ENCODE measurements around the gene FAM228A. TPM values are rescaled to one million over a fixed set of nuclear protein-coding genes. Genes with fewer than 3 reads are reported as not detected.

FAM228A gene
- total and polyA plus RNA-seq, 11 donors: 0.19 to 1.9 (median 0.79) TPM; not detected in 3

- Histone ChIP-seq H3K36me3 (peaks cover 0 to 96% (median 85%) of the 10 kb centered on the region in 9 donors), H3K4me3 (no peak overlapping the region), H3K4me1 (no peaks in the 10 kb centered on the region), H3K9me3 (no peaks in the 10 kb centered on the region), H3K27me3 (no peaks in the 10 kb centered on the region), H3K27ac (no peak overlapping the region)
- WGBS, 4 donors: 89 to 95% (median 91%) methylated on average over 6 of the region's 6 CpGs
- ATAC-seq: no peak
- TF ChIP-seq POLR2A (IDR thresholded peaks at IDR 0.05): no peak
- TF ChIP-seq, protein P1, sequence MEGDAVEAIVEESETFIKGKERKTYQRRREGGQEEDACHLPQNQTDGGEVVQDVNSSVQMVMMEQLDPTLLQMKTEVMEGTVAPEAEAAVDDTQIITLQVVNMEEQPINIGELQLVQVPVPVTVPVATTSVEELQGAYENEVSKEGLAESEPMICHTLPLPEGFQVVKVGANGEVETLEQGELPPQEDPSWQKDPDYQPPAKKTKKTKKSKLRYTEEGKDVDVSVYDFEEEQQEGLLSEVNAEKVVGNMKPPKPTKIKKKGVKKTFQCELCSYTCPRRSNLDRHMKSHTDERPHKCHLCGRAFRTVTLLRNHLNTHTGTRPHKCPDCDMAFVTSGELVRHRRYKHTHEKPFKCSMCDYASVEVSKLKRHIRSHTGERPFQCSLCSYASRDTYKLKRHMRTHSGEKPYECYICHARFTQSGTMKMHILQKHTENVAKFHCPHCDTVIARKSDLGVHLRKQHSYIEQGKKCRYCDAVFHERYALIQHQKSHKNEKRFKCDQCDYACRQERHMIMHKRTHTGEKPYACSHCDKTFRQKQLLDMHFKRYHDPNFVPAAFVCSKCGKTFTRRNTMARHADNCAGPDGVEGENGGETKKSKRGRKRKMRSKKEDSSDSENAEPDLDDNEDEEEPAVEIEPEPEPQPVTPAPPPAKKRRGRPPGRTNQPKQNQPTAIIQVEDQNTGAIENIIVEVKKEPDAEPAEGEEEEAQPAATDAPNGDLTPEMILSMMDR (IDR thresholded peaks at IDR 0.05): no peak
- intact Hi-C loops (cut with DNase I): no loop called here
- DNase-seq: no peak
Observed at GRCh38 chr2:24206242-24206641, 31.4 kb downstream of the FAM228A start.

- ATAC-seq (no peak), DNase-seq (no peak)
- TF ChIP-seq POLR2A (IDR thresholded peaks at IDR 0.05): no peak
- TF ChIP-seq, protein P1 (IDR thresholded peaks at IDR 0.05): no peak
- no peak overlapping the region for H3K4me3 ChIP-seq
- H3K36me3 ChIP-seq: peaks cover 0 to 97% (median 90%) of the 10 kb centered on the region in 9 donors
- H3K27me3 ChIP-seq: no peaks in the 10 kb centered on the region
- no peaks in the 10 kb centered on the region for H3K9me3 ChIP-seq
- WGBS, 4 donors: 83 to 95% (median 88%) methylated on average over 8 of the region's 8 CpGs
- no peak overlapping the region for H3K27ac ChIP-seq
- intact Hi-C loops (cut with DNase I): no loop called here
- no peaks in the 10 kb centered on the region for H3K4me1 ChIP-seq
Observed at GRCh38 chr2:24206714-24207113, 31.9 kb downstream of the FAM228A start.

DNA sequence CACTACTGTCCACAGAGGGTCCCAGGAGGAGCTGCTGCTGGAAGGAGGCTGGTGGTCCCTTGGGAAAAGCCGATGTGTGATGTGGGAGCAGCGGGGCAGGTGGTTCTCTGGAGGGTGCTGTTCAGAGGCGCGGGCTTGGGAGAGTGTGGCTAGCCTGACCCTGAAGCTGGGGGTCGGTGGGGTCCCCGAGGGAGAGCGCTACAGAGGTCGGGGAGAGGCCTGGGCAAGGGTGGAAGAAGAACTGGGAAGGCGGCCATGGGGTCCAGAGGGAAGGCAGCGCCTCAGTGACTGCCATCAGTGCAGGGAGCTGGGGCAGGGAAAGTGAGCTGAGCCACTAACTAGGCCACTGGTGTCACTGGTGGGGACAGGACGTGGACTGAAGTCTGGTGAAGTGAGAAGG lies 32.5 kb downstream of the FAM228A start:
- Histone ChIP-seq H3K27ac (no peak overlapping the region), H3K36me3 (peaks cover 0 to 99% (median 94%) of the 10 kb centered on the region in 9 donors)
- 85 to 94% (median 89%) methylated on average over 11 of the region's 11 CpGs for WGBS, 4 donors

DNA sequence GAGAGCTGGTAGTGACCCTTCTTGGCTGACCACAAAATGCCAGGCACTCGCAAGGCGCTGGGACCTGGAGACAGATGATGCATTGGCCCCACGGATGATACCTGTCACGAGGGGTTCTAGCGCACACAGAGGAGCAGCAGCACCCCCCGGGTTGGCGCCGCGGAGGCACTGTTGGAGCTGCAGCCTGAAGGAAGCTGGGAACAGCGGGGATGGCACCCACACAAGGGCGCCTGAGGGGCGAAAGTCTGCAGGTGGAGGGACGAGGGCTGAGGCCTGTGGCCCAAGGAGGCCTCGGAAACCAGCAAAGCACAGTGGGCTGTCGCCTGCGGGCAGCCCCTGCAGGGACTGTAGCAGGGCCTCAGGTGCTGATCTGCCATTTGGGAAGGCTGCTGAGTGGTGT lies 33.6 kb downstream of the FAM228A start:
- Histone ChIP-seq H3K4me3 (no peak overlapping the region), H3K9me3 (no peaks in the 10 kb centered on the region), H3K27ac (no peak overlapping the region), H3K4me1 (no peaks in the 10 kb centered on the region), H3K27me3 (no peaks in the 10 kb centered on the region), H3K36me3 (peaks cover 0 to 100% (median 96%) of the 10 kb centered on the region in 9 donors)
- no peak for TF ChIP-seq POLR2A (IDR thresholded peaks at IDR 0.05)
- TF ChIP-seq, protein P1 (IDR thresholded peaks at IDR 0.05): no peak
- 94 to 97% (median 96%) methylated on average over 12 to 16 of the region's 16 CpGs for WGBS, 4 donors
- intact Hi-C loops (cut with DNase I): no loop called here
- DNase-seq (no peak), ATAC-seq (no peak)

More for the DNA sequence above, 32.5 kb downstream of the FAM228A start:
- H3K9me3 ChIP-seq: no peaks in the 10 kb centered on the region
- intact Hi-C loops (cut with DNase I): no loop called here
- TF ChIP-seq POLR2A (IDR thresholded peaks at IDR 0.05): no peak
- TF ChIP-seq, protein P1 (IDR thresholded peaks at IDR 0.05): no peak
- H3K4me1 ChIP-seq: no peaks in the 10 kb centered on the region
- DNase-seq: no peak
- ATAC-seq: no peak
- no peaks in the 10 kb centered on the region for H3K27me3 ChIP-seq
- no peak overlapping the region for H3K4me3 ChIP-seq

Measured in heart left ventricle (tissue), 16 donors.